NB4 (cell line): ENCODE measurements around the gene ZNF765.

Experiments
- POLR2A ChIP-seq: IDR thresholded peaks from 2 replicates; pipeline ENCODE4 v1.6.1; 2011; ENCODE audit warnings: mild to moderate bottlenecking; ENCODE audit not compliant: insufficient read length; ENCODE audit errors: extremely low read depth
- TF ChIP-seq, protein P1 (sequence below): IDR thresholded peaks from one replicate; pipeline ENCODE4 v1.5.1; 2012; ENCODE audit warnings: low read depth, low read length
- TF ChIP-seq, protein P2 (sequence below): IDR thresholded peaks from 2 replicates; pipeline ENCODE4 v1.6.1; 2011; ENCODE audit warnings: low read depth, low read length

DNA sequence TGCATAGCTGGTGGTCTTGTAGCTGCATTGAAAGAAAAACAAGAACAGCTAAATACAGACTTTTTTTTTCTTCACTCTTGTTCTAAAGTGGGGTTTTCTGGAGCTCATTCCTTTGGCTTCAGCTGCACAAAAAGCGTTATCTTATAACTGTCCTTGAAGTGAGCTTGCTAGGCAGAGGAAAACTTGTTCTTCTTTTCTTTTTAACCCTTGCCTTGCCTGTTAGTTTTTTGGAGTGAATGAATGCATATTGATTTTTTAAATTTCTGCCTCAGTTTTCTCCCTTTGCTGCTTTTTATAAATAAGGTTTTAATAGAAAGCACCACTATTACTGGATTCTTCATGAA is 1.5 kb downstream of the ZNF765 start:
- TF ChIP-seq, protein P1, sequence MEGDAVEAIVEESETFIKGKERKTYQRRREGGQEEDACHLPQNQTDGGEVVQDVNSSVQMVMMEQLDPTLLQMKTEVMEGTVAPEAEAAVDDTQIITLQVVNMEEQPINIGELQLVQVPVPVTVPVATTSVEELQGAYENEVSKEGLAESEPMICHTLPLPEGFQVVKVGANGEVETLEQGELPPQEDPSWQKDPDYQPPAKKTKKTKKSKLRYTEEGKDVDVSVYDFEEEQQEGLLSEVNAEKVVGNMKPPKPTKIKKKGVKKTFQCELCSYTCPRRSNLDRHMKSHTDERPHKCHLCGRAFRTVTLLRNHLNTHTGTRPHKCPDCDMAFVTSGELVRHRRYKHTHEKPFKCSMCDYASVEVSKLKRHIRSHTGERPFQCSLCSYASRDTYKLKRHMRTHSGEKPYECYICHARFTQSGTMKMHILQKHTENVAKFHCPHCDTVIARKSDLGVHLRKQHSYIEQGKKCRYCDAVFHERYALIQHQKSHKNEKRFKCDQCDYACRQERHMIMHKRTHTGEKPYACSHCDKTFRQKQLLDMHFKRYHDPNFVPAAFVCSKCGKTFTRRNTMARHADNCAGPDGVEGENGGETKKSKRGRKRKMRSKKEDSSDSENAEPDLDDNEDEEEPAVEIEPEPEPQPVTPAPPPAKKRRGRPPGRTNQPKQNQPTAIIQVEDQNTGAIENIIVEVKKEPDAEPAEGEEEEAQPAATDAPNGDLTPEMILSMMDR: no peak
- TF ChIP-seq, protein P2, sequence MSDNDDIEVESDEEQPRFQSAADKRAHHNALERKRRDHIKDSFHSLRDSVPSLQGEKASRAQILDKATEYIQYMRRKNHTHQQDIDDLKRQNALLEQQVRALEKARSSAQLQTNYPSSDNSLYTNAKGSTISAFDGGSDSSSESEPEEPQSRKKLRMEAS: no peak
- no peak for TF ChIP-seq POLR2A
